HUES48 (cell line): ENCODE results near the gene ARL14EP.

ENCODE experiments used
- H3K27ac ChIP-seq: one replicate; pipeline ENCODE4 v1.7.0; 2013; ENCODE audit warnings: low read depth, low read length, inconsistent platforms
- H3K27me3 ChIP-seq: 2 replicates; pipeline ENCODE4 v1.6.1; 2013; ENCODE audit warnings: mild to moderate bottlenecking, low read length; ENCODE audit not compliant: control insufficient read depth, insufficient read depth
- H3K36me3 ChIP-seq: 2 replicates; pipeline ENCODE4 v1.6.1; 2013; ENCODE audit warnings: low read length; ENCODE audit not compliant: control insufficient read depth, insufficient read depth
- H3K4me1 ChIP-seq: 2 replicates; pipeline ENCODE4 v1.6.1; 2013; ENCODE audit warnings: mild to moderate bottlenecking, low read length; ENCODE audit not compliant: control insufficient read depth, insufficient read depth
- H3K4me3 ChIP-seq: 2 replicates; pipeline ENCODE4 v1.5.1; 2013; ENCODE audit warnings: mild to moderate bottlenecking, low read depth, low read length
- H3K9ac ChIP-seq: 2 replicates; pipeline ENCODE4 v1.6.1; 2013; ENCODE audit warnings: mild to moderate bottlenecking, low read depth, low read length, moderate library complexity
- H3K9me3 ChIP-seq: 2 replicates; pipeline ENCODE4 v1.6.1; 2013; ENCODE audit warnings: low read length; ENCODE audit not compliant: control insufficient read depth, insufficient read depth

Gene ARL14EP

GRCh38 chr11:30351061-30351460, 28.2 kb downstream of the ARL14EP start:
- Histone ChIP-seq H3K27ac (no peak overlapping the region), H3K4me1 (peaks cover 4% of the 10 kb centered on the region; the same call in 1 of the 2 replicates), H3K36me3 (no peaks in the 10 kb centered on the region), H3K27me3 (no peaks in the 10 kb centered on the region), H3K9ac (no peak overlapping the region), H3K9me3 (no peaks in the 10 kb centered on the region), H3K4me3 (no peak overlapping the region)

- H3K9ac ChIP-seq = no peak overlapping the region
- no peak overlapping the region for H3K4me3 ChIP-seq
- H3K9me3 ChIP-seq = no peaks in the 10 kb centered on the region
- no peak overlapping the region for H3K27ac ChIP-seq
- no peaks in the 10 kb centered on the region for H3K36me3 ChIP-seq
- H3K4me1 ChIP-seq = peaks cover 6% of the 10 kb centered on the region; the same call in 1 of the 2 replicates
- no peaks in the 10 kb centered on the region for H3K27me3 ChIP-seq
Measured at GRCh38 chr11:30356391-30356790, 33.5 kb downstream of the ARL14EP start.

GRCh38 chr11:30357872-30358271, 35.0 kb downstream of the ARL14EP start:
- Histone ChIP-seq H3K9me3 (no peaks in the 10 kb centered on the region), H3K9ac (no peak overlapping the region), H3K4me1 (peaks cover 6% of the 10 kb centered on the region; the same call in 1 of the 2 replicates), H3K27ac (no peak overlapping the region), H3K4me3 (no peak overlapping the region), H3K27me3 (no peaks in the 10 kb centered on the region), H3K36me3 (no peaks in the 10 kb centered on the region)

GRCh38 chr11:30358536-30358935, 35.6 kb downstream of the ARL14EP start:
- no peaks in the 10 kb centered on the region for H3K36me3 ChIP-seq
- H3K27me3 ChIP-seq = no peaks in the 10 kb centered on the region
- H3K4me3 ChIP-seq = no peak overlapping the region
- no peak overlapping the region for H3K27ac ChIP-seq
- H3K9ac ChIP-seq = no peak overlapping the region
- peaks cover 6% of the 10 kb centered on the region; the same call in 1 of the 2 replicates for H3K4me1 ChIP-seq
- H3K9me3 ChIP-seq = no peaks in the 10 kb centered on the region

- Histone ChIP-seq H3K27ac (no peak overlapping the region), H3K4me3 (no peak overlapping the region), H3K9me3 (no peaks in the 10 kb centered on the region), H3K36me3 (no peaks in the 10 kb centered on the region), H3K27me3 (no peaks in the 10 kb centered on the region), H3K4me1 (peaks cover 21% of the 10 kb centered on the region), H3K9ac (no peak overlapping the region)
Measured at GRCh38 chr11:30360741-30361140, 37.8 kb downstream of the ARL14EP start.

GRCh38 chr11:30364139-30364836, 41.4 kb downstream of the ARL14EP start:
- H3K9ac ChIP-seq = no peak overlapping the region
- H3K27me3 ChIP-seq = no peaks in the 10 kb centered on the region
- no peak overlapping the region for H3K27ac ChIP-seq
- peaks cover 23% of the 10 kb centered on the region for H3K4me1 ChIP-seq
- H3K36me3 ChIP-seq = no peaks in the 10 kb centered on the region
- H3K4me3 ChIP-seq = no peak overlapping the region
- H3K9me3 ChIP-seq = no peaks in the 10 kb centered on the region

- Histone ChIP-seq H3K4me3 (no peak overlapping the region), H3K27me3 (no peaks in the 10 kb centered on the region), H3K9ac (no peak overlapping the region), H3K27ac (no peak overlapping the region), H3K9me3 (no peaks in the 10 kb centered on the region), H3K36me3 (no peaks in the 10 kb centered on the region), H3K4me1 (peaks cover 23% of the 10 kb centered on the region)
Measured at GRCh38 chr11:30364837-30365482, 42.1 kb downstream of the ARL14EP start.

GRCh38 chr11:30365793-30366517, 43.1 kb downstream of the ARL14EP start:
- no peaks in the 10 kb centered on the region for H3K9me3 ChIP-seq

GRCh38 chr11:30368394-30368793, 45.5 kb downstream of the ARL14EP start:
- Histone ChIP-seq H3K27ac (no peak overlapping the region), H3K4me1 (peaks cover 26% of the 10 kb centered on the region), H3K36me3 (no peaks in the 10 kb centered on the region), H3K9me3 (no peaks in the 10 kb centered on the region), H3K4me3 (no peak overlapping the region), H3K27me3 (no peaks in the 10 kb centered on the region), H3K9ac (no peak overlapping the region)

More at GRCh38 chr11:30365793-30366517, 43.1 kb downstream of the ARL14EP start:
- Histone ChIP-seq H3K9ac (no peak overlapping the region), H3K27ac (no peak overlapping the region), H3K4me1 (peaks cover 23% of the 10 kb centered on the region), H3K27me3 (no peaks in the 10 kb centered on the region), H3K36me3 (no peaks in the 10 kb centered on the region), H3K4me3 (no peak overlapping the region)

- Histone ChIP-seq H3K27ac (no peak overlapping the region), H3K36me3 (no peaks in the 10 kb centered on the region), H3K4me1 (0 out of 2 replicates have a peak, but pooled peaks cover 12% of the 10 kb centered on the region), H3K9me3 (no peaks in the 10 kb centered on the region), H3K4me3 (no peak overlapping the region), H3K27me3 (no peaks in the 10 kb centered on the region), H3K9ac (no peak overlapping the region)
Measured at GRCh38 chr11:30370164-30370563, 47.3 kb downstream of the ARL14EP start.

- 0 out of 2 replicates have a peak, but pooled peaks cover 4% of the 10 kb centered on the region for H3K4me1 ChIP-seq
Measured at GRCh38 chr11:30377347-30377746, 54.4 kb downstream of the ARL14EP start.

More at GRCh38 chr11:30377347-30377746, 54.4 kb downstream of the ARL14EP start:
- no peaks in the 10 kb centered on the region for H3K36me3 ChIP-seq
- H3K4me3 ChIP-seq = no peak overlapping the region
- no peaks in the 10 kb centered on the region for H3K9me3 ChIP-seq
- H3K9ac ChIP-seq = no peak overlapping the region
- no peak overlapping the region for H3K27ac ChIP-seq
- H3K27me3 ChIP-seq = no peaks in the 10 kb centered on the region
